IPS-11a (cell line): ENCODE results near the gene EIF3B.
"Not testable (repeated sequence)": the region's sequence is repeated elsewhere in the genome, so short reads cannot be mapped to it uniquely, and the experiment has no call there.

Source experiments
- H3K4me3 ChIP-seq: one replicate; pipeline ENCODE4 v1.5.1; 2013; ENCODE audit warnings: low read depth, low read length, control low read depth

Gene EIF3B

GRCh38 chr7:2399848-2400587 lies 45.4 kb downstream of the EIF3B start:
- no peak overlapping the region for H3K4me3 ChIP-seq

GRCh38 chr7:2402687-2403013 lies 48.0 kb downstream of the EIF3B start:
- H3K4me3 ChIP-seq = peak overlapping the region; percentile 50

GRCh38 chr7:2403014-2403717 lies 48.5 kb downstream of the EIF3B start, which contains the start of gene CHST12:
CHST12 (plus strand) TSS chr7:2403611; CDS start chr7:2432640, 29,029 bp downstream.
- H3K4me3 ChIP-seq = peak within 1 kb of the TSS; percentile 66

- H3K4me3 ChIP-seq = peak overlapping the region; percentile 66
Observed at GRCh38 chr7:2403718-2404648, 49.4 kb downstream of the EIF3B start.

- no peak overlapping the region for H3K4me3 ChIP-seq
Observed at GRCh38 chr7:2404714-2405119, 50.1 kb downstream of the EIF3B start.

- no peak overlapping the region for H3K4me3 ChIP-seq
Observed at GRCh38 chr7:2405201-2405600, 50.6 kb downstream of the EIF3B start.

- H3K4me3 ChIP-seq = no peak overlapping the region
Observed at GRCh38 chr7:2405601-2406345, 51.1 kb downstream of the EIF3B start.

GRCh38 chr7:2409745-2410414 lies 55.3 kb downstream of the EIF3B start:
- H3K4me3 ChIP-seq = no peak overlapping the region

- H3K4me3 ChIP-seq = no peak overlapping the region
Observed at GRCh38 chr7:2411049-2411448, 56.4 kb downstream of the EIF3B start.

GRCh38 chr7:2411815-2412586 lies 57.4 kb downstream of the EIF3B start:
- no peak overlapping the region for H3K4me3 ChIP-seq

GRCh38 chr7:2412587-2413201 lies 58.1 kb downstream of the EIF3B start:
- H3K4me3 ChIP-seq = no peak overlapping the region

- no peak overlapping the region for H3K4me3 ChIP-seq
Observed at GRCh38 chr7:2416063-2416462, 61.4 kb downstream of the EIF3B start.

GRCh38 chr7:2416650-2417049 lies 62.0 kb downstream of the EIF3B start:
- H3K4me3 ChIP-seq = no peak overlapping the region

- not testable (repeated sequence) for H3K4me3 ChIP-seq
Observed at GRCh38 chr7:2417178-2417577, 62.6 kb downstream of the EIF3B start.

GRCh38 chr7:2417981-2418481 lies 63.4 kb downstream of the EIF3B start:
- no peak overlapping the region for H3K4me3 ChIP-seq

- H3K4me3 ChIP-seq = no peak overlapping the region
Observed at GRCh38 chr7:2420216-2420933, 65.7 kb downstream of the EIF3B start.

- H3K4me3 ChIP-seq = no peak overlapping the region
Observed at GRCh38 chr7:2421943-2422310, 67.3 kb downstream of the EIF3B start.

GRCh38 chr7:2425749-2426148 lies 71.1 kb downstream of the EIF3B start:
- no peak overlapping the region for H3K4me3 ChIP-seq
